Measurements from ENCODE around the gene IRF2BP1.

DNA sequence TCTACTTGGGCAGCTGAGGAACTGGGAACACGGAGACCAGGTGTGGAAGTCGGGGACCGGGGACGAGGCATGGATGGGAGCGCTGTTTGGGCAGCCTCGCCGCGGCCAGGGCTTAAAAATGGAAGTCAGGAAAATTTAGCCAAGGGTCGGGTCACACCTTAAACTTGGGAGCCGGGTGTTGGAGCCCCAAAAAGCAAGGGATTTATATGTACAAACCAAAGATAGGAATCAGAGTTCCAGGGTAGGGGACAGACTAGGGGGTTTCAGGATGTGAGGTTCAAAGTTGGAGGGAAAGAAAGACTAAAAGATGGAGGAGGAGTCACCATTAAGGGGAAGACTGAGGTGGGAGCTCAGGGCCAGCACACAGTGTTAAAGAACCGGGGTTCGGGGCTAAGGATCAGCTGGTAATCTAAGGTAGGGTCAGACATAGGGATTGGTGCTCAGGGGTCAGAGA is 21.3 kb downstream of the IRF2BP1 start:
- TF ChIP-seq, protein P1, sequence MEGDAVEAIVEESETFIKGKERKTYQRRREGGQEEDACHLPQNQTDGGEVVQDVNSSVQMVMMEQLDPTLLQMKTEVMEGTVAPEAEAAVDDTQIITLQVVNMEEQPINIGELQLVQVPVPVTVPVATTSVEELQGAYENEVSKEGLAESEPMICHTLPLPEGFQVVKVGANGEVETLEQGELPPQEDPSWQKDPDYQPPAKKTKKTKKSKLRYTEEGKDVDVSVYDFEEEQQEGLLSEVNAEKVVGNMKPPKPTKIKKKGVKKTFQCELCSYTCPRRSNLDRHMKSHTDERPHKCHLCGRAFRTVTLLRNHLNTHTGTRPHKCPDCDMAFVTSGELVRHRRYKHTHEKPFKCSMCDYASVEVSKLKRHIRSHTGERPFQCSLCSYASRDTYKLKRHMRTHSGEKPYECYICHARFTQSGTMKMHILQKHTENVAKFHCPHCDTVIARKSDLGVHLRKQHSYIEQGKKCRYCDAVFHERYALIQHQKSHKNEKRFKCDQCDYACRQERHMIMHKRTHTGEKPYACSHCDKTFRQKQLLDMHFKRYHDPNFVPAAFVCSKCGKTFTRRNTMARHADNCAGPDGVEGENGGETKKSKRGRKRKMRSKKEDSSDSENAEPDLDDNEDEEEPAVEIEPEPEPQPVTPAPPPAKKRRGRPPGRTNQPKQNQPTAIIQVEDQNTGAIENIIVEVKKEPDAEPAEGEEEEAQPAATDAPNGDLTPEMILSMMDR (conservative IDR thresholded peaks at IDR 0.05; ENCODE audit: low read depth, low read length), result no peak
- no peak for TF ChIP-seq EZH2 (IDR thresholded peaks at IDR 0.05; ENCODE audit: borderline replicate concordance, low read depth, low read length, poor library complexity, severe bottlenecking)
